Measurements from ENCODE around the gene ENDOG. TPM values are rescaled to one million over a fixed set of nuclear protein-coding genes. Genes with fewer than 3 reads are reported as not detected.
"Not testable (repeated sequence)": the region's sequence is repeated elsewhere in the genome, so short reads cannot be mapped to it uniquely, and the experiment has no call there.

Gene ENDOG
- total and polyA plus RNA-seq, 3 donors from 2014 or later = 28.9 to 33.9 (median 30.4) TPM

- Histone ChIP-seq H3K27ac (no peak overlapping the region), H3K27me3 (no peaks in the 10 kb centered on the region), H3K9me3 (no peaks in the 10 kb centered on the region), H3K4me3 (no peak overlapping the region), H3K4me1 (no peaks in the 10 kb centered on the region), H3K36me3 (ENCODE audit: low read depth, missing control alignments) (no peaks in the 10 kb centered on the region)
- TF ChIP-seq POLR2A (IDR thresholded peaks at IDR 0.05) (no peak), CTCF (IDR thresholded peaks at IDR 0.05) (no peak)
- WGBS, 2 donors = 92 to 97% methylated on average over 1 of the region's 1 CpG
- DNase-seq = no peak
- intact Hi-C loops (cut with DNase I; ENCODE audit: low total_unique reads) = no loop called here
Measured at GRCh38 chr9:128840524-128840923, 22.2 kb downstream of the ENDOG start.

GRCh38 chr9:128841694-128842492 lies 23.6 kb downstream of the ENDOG start:
- Histone ChIP-seq H3K4me3 (no peak overlapping the region), H3K4me1 (no peaks in the 10 kb centered on the region), H3K27ac (no peak overlapping the region), H3K27me3 (no peaks in the 10 kb centered on the region), H3K36me3 (ENCODE audit: low read depth, missing control alignments) (no peaks in the 10 kb centered on the region), H3K9me3 (no peaks in the 10 kb centered on the region)
- 90 to 91% methylated on average over 12 of the region's 12 CpGs for WGBS, 2 donors
- TF ChIP-seq POLR2A (IDR thresholded peaks at IDR 0.05) = no peak
- no peak for TF ChIP-seq CTCF (IDR thresholded peaks at IDR 0.05)
- intact Hi-C loops (cut with DNase I; ENCODE audit: low total_unique reads) = no loop called here
- no peak for DNase-seq

GRCh38 chr9:128843171-128843570 lies 24.9 kb downstream of the ENDOG start:
- H3K4me1 ChIP-seq; DNase-seq; H3K9me3 ChIP-seq; H3K36me3 ChIP-seq (ENCODE audit: low read depth, missing control alignments); H3K4me3 ChIP-seq; H3K27ac ChIP-seq; H3K27me3 ChIP-seq; intact Hi-C loops (cut with DNase I; ENCODE audit: low total_unique reads): not testable (repeated sequence)
- 94 to 95% methylated on average over 7 of the region's 7 CpGs for WGBS, 2 donors

- DNase-seq = no peak
- TF ChIP-seq POLR2A (IDR thresholded peaks at IDR 0.05) (no peak), CTCF (IDR thresholded peaks at IDR 0.05) (no peak)
- intact Hi-C loops (cut with DNase I; ENCODE audit: low total_unique reads) = no loop called here
- WGBS, 2 donors = 68 to 77% methylated on average over 5 to 13 of the region's 13 CpGs
- Histone ChIP-seq H3K4me1 (no peaks in the 10 kb centered on the region), H3K27me3 (no peaks in the 10 kb centered on the region), H3K27ac (no peak overlapping the region), H3K9me3 (no peaks in the 10 kb centered on the region), H3K36me3 (ENCODE audit: low read depth, missing control alignments) (no peaks in the 10 kb centered on the region), H3K4me3 (no peak overlapping the region)
Measured at GRCh38 chr9:128845186-128845931, 27.1 kb downstream of the ENDOG start.

GRCh38 chr9:128846680-128847030 lies 28.4 kb downstream of the ENDOG start:
- no peak overlapping the region for H3K4me3 ChIP-seq
- H3K27me3 ChIP-seq = no peaks in the 10 kb centered on the region
- no peak overlapping the region for H3K27ac ChIP-seq
- no peak for TF ChIP-seq POLR2A (IDR thresholded peaks at IDR 0.05)
- no peak for TF ChIP-seq CTCF (IDR thresholded peaks at IDR 0.05)
- WGBS, 2 donors = 97% methylated on average over 3 of the region's 3 CpGs
- no peaks in the 10 kb centered on the region for H3K9me3 ChIP-seq
- intact Hi-C loops (cut with DNase I; ENCODE audit: low total_unique reads) = no loop called here
- no peaks in the 10 kb centered on the region for H3K4me1 ChIP-seq
- DNase-seq = no peak
- no peaks in the 10 kb centered on the region for H3K36me3 ChIP-seq (ENCODE audit: low read depth, missing control alignments)

Data from testis (tissue), 3 donors.